Measurements from ENCODE around the gene CYP11A1. TPM values are rescaled to one million over a fixed set of nuclear protein-coding genes. Genes with fewer than 3 reads are reported as not detected.

Gene CYP11A1
- total RNA-seq, 3 donors from 2014 or later: 0.52 to 0.82 (median 0.60) TPM

- DNase-seq: no peak
These were observed 51.3 kb downstream of the CYP11A1 start for GRCh38 chr15:74316141-74316540.

DNA sequence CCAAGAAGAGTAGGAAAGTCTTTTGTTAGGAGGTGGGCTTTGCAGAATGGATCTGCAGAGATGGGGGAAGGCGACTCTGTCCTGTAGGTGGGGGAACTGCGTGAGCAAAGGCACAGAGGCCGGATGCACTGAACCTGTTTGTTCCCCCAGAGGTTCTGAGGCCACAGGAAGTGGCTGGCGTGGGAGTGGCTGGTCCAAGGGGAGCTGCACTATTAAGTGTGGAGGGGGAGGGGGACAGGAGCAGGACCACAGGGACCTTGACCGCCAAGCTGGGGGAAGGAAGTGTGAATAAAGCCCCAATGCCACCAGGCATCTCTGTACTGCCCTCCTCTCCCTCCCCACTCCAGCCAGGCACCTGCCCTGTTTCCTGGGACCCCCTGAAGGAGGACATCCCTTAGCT, 51.8 kb downstream of the CYP11A1 start:
- ATAC-seq: peak; percentile 44
- Histone ChIP-seq H3K36me3 (ENCODE audit: low read depth) (no peaks in the 10 kb centered on the region), H3K4me3 (no peak overlapping the region), H3K4me1 (ENCODE audit: low read depth) (no peaks in the 10 kb centered on the region), H3K9me3 (no peaks in the 10 kb centered on the region)
- TF ChIP-seq CTCF (IDR thresholded peaks at IDR 0.05): no peak
- intact Hi-C loops (cut with DNase I, micrococcal nuclease): loop anchor here in 1 of 2 donors (10.0 kb wide), 2 partner anchors 191 to 351 kb away; no protein-coding TSS in a partner anchor
- no peak for DNase-seq

More at GRCh38 chr15:74316141-74316540, 51.3 kb downstream of the CYP11A1 start:
- Histone ChIP-seq H3K9me3 (no peaks in the 10 kb centered on the region), H3K36me3 (ENCODE audit: low read depth) (no peaks in the 10 kb centered on the region), H3K4me1 (ENCODE audit: low read depth) (no peaks in the 10 kb centered on the region), H3K4me3 (no peak overlapping the region)
- no peak for ATAC-seq
- intact Hi-C loops (cut with DNase I, micrococcal nuclease): loop anchor here in 1 of 2 donors (10.0 kb wide), 2 partner anchors 191 to 351 kb away; no protein-coding TSS in a partner anchor
- TF ChIP-seq CTCF (IDR thresholded peaks at IDR 0.05): no peak

DNA sequence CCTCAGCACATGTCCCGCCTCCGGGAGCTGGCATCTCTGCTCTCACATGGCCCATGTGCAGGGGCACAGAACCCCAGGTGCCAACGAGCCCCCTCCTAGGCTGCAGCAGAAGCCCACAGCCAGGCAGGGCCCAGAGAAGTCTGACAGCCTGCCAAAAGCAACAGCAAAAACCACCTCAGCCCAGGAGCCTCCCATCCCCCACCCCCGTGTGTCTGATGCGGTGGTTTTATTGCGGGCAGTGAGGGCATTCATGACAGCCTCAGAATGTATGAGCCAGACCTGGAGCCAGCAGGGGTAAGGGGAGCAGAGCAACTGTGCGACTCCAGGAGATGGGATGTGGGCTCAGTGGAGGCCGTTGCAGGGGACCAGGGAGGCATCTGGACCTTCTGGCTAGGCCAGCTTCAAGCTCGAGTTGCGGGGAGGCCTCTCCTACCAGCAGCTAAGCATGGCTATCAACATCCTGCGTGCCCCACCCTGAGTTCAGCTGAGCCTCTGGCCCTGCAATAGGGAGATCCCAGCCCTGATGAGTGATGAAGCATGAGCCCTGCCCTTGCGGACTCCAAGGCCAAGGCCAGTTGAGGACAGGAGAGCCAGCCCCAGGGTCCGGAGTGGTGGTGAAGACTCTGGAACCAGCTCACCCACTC, 52.5 kb downstream of the CYP11A1 start:
- Histone ChIP-seq H3K9me3 (no peaks in the 10 kb centered on the region), H3K4me3 (no peak overlapping the region), H3K36me3 (ENCODE audit: low read depth) (no peaks in the 10 kb centered on the region), H3K4me1 (ENCODE audit: low read depth) (no peaks in the 10 kb centered on the region)
- intact Hi-C loops (cut with DNase I, micrococcal nuclease): loop anchor here in 1 of 2 donors (10.0 kb wide), 2 partner anchors 190 to 350 kb away; no protein-coding TSS in a partner anchor
- no peak for TF ChIP-seq CTCF (IDR thresholded peaks at IDR 0.05)
- no peak for DNase-seq
- peak; percentile 25 for ATAC-seq

DNA sequence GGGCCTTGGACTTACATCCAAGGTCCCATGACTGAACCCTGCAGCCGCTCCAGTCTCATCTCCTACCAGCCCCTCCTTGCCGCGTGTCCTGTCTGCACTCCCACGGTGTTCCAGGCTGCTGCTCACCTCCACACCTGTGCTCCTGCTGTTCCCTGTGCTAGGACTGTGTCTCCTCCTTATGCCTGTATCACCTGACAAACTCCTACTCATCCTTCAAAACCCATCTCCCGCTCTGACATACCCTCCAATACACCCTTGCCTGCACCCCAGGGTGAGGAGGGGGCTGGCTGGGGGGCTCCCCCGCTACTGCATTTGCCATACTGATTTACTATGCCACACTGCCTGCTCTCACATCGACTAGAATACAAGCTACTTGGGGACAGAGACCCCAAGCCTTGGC, 53.6 kb downstream of the CYP11A1 start:
- H3K36me3 ChIP-seq (ENCODE audit: low read depth): no peaks in the 10 kb centered on the region
- intact Hi-C loops (cut with DNase I, micrococcal nuclease): loop anchor here in 1 of 2 donors (10.0 kb wide), 2 partner anchors 189 to 349 kb away; no protein-coding TSS in a partner anchor
- no peaks in the 10 kb centered on the region for H3K9me3 ChIP-seq
- no peak overlapping the region for H3K4me3 ChIP-seq
- no peaks in the 10 kb centered on the region for H3K4me1 ChIP-seq (ENCODE audit: low read depth)
- no peak for DNase-seq
- TF ChIP-seq CTCF (IDR thresholded peaks at IDR 0.05): no peak
- ATAC-seq: no peak

DNA sequence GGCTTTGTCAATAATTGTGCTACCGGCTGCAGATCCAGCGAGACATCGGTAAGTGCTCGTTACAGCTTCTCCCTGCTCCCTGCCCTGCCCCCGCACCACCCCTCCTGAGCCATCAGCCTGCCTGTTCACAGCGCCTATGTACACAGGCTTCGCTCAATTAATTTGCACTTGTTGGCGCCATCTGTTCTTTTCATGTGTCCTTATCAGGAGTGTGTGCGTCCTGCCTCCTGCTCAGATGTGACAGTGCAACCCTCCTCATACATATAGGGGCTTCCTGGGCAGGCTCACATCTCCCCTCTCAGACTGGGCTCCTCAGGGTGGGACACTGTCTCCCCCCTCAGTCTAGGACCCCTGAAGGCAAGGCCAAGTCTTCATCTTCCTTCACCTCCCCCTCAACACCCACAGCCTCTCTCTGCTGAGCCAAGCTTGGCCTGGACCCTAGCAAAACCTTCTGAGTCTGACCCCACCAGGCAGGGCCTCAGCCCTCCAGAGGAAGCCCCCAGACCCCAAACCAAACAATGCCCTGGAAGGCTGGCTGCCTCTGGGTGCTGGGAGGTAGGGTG, 54.9 kb downstream of the CYP11A1 start:
- Histone ChIP-seq H3K4me3 (no peak overlapping the region), H3K9me3 (no peaks in the 10 kb centered on the region), H3K4me1 (ENCODE audit: low read depth) (no peaks in the 10 kb centered on the region), H3K36me3 (ENCODE audit: low read depth) (no peaks in the 10 kb centered on the region)
- no peak for TF ChIP-seq CTCF (IDR thresholded peaks at IDR 0.05)
- DNase-seq (no peak), ATAC-seq (peak; percentile 17)
- intact Hi-C loops (cut with DNase I, micrococcal nuclease): loop anchor here in 1 of 2 donors (10.0 kb wide), 2 partner anchors 188 to 348 kb away; no protein-coding TSS in a partner anchor

All from mucosa of descending colon (tissue), 3 donors.